WTC11 (cell line): Measurements from ENCODE around the gene SH2D3C.
A peak's percentile ranks its signal among the peaks of the same experiment; 100 is the strongest.

Experiments
- CREM ChIP-seq: sonication (generic); formaldehyde crosslinking; IDR thresholded peaks from 2 replicates; pipeline ENCODE4 v1.8.1; 2022; ENCODE audit warnings: mild to moderate bottlenecking, missing genetic modification reagents, moderate library complexity
- ETV6 ChIP-seq: sonication (generic); formaldehyde crosslinking; IDR thresholded peaks from 2 replicates; pipeline ENCODE4 v1.8.1; 2022; ENCODE audit warnings: mild to moderate bottlenecking, missing genetic modification reagents
- GTF2I ChIP-seq: fragments of 250-450 bp; sonication (Bioruptor Pico); conservative IDR thresholded peaks from 2 replicates; pipeline ENCODE4 v1.4.0; 2021; ENCODE audit warnings: mild to moderate bottlenecking
- HMGXB4 ChIP-seq: sonication (generic); formaldehyde crosslinking; IDR thresholded peaks from 2 replicates; pipeline ENCODE4 v1.8.1; 2023; ENCODE audit warnings: mild to moderate bottlenecking, moderate library complexity, missing genetic modification reagents
- KAT7 ChIP-seq: sonication (generic); formaldehyde crosslinking; IDR thresholded peaks from 2 replicates; pipeline ENCODE4 v1.8.1; 2023; ENCODE audit warnings: missing genetic modification reagents, mild to moderate bottlenecking, borderline replicate concordance
- RORB ChIP-seq: fragments of 250-450 bp; sonication (Bioruptor Pico); IDR thresholded peaks from 2 replicates; pipeline ENCODE4 v1.9.0; 2021; ENCODE audit warnings: mild to moderate bottlenecking
- SOX15 ChIP-seq: fragments of 250-450 bp; sonication (Bioruptor Pico); IDR thresholded peaks from 2 replicates; pipeline ENCODE4 v1.9.0; 2021; ENCODE audit warnings: mild to moderate bottlenecking
- TEAD4 ChIP-seq: sonication (generic); formaldehyde crosslinking; IDR thresholded peaks from 2 replicates; pipeline ENCODE4 v1.8.0; 2022; ENCODE audit warnings: mild to moderate bottlenecking, missing genetic modification reagents
- USF1 ChIP-seq: sonication (generic); formaldehyde crosslinking; IDR thresholded peaks from 2 replicates; pipeline ENCODE4 v1.8.0; 2022; ENCODE audit warnings: mild to moderate bottlenecking, missing genetic modification reagents
- ZNF416 ChIP-seq: fragments of 250-450 bp; sonication (Bioruptor Pico); IDR thresholded peaks from 2 replicates; pipeline ENCODE4 v1.9.0; 2021; ENCODE audit warnings: mild to moderate bottlenecking, inconsistent platforms
- ZNF423 ChIP-seq: fragments of 250-450 bp; sonication (Bioruptor Pico); IDR thresholded peaks from 2 replicates; pipeline ENCODE4 v2.1.2; 2022; ENCODE audit warnings: mild to moderate bottlenecking, moderate library complexity
- TF ChIP-seq, protein P1 (sequence below): fragments of 200-600 bp; IDR thresholded peaks from 2 replicates; pipeline ENCODE4 v1.8.0; 2022; ENCODE audit warnings: antibody characterized with exemption

- TF ChIP-seq, protein P1, sequence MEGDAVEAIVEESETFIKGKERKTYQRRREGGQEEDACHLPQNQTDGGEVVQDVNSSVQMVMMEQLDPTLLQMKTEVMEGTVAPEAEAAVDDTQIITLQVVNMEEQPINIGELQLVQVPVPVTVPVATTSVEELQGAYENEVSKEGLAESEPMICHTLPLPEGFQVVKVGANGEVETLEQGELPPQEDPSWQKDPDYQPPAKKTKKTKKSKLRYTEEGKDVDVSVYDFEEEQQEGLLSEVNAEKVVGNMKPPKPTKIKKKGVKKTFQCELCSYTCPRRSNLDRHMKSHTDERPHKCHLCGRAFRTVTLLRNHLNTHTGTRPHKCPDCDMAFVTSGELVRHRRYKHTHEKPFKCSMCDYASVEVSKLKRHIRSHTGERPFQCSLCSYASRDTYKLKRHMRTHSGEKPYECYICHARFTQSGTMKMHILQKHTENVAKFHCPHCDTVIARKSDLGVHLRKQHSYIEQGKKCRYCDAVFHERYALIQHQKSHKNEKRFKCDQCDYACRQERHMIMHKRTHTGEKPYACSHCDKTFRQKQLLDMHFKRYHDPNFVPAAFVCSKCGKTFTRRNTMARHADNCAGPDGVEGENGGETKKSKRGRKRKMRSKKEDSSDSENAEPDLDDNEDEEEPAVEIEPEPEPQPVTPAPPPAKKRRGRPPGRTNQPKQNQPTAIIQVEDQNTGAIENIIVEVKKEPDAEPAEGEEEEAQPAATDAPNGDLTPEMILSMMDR: peak; percentile 71
- no peak for TF ChIP-seq ZNF423
- TF ChIP-seq HMGXB4: no peak
- TF ChIP-seq KAT7 (CRISPR knock-in tag): no peak
- no peak for TF ChIP-seq SOX15 (CRISPR knock-in tag)
- TF ChIP-seq TEAD4 (CRISPR knock-in tag): no peak
- TF ChIP-seq GTF2I (CRISPR knock-in tag): no peak
- TF ChIP-seq ETV6 (CRISPR knock-in tag): no peak
- TF ChIP-seq ZNF416 (CRISPR knock-in tag): no peak
- no peak for TF ChIP-seq RORB (CRISPR knock-in tag)
- TF ChIP-seq CREM (CRISPR knock-in tag): no peak
- TF ChIP-seq USF1 (CRISPR knock-in tag): no peak
Measured at GRCh38 chr9:127825319-127826051, 47.0 kb upstream of the SH2D3C start.
